GM12864 (cell line): Measurements from ENCODE around the gene EML5.

Experiments
- DNase-seq: peaks from one replicate; pipeline ENCODE4 v3.0.0-alpha.2; 2011; ENCODE audit warnings: low read depth
- H3K4me3 ChIP-seq: 2 replicates; pipeline ENCODE4 v1.5.1; 2011; ENCODE audit warnings: mild to moderate bottlenecking, low read depth, low read length, control low read depth
- CTCF ChIP-seq: IDR thresholded peaks from 2 replicates; pipeline ENCODE4 v1.5.1; 2011; ENCODE audit warnings: low read depth, mild to moderate bottlenecking, moderate library complexity, low read length, control low read depth, inconsistent platforms; ENCODE audit errors: missing control alignments

The EML5 gene

GRCh38 chr14:88770736-88771135 lies 22.0 kb downstream of the EML5 start:
- TF ChIP-seq CTCF = no peak
- DNase-seq = no peak
- no peak overlapping the region for H3K4me3 ChIP-seq

GRCh38 chr14:88765130-88765529 lies 27.6 kb downstream of the EML5 start:
- no peak for DNase-seq
- TF ChIP-seq CTCF = no peak
- no peak overlapping the region for H3K4me3 ChIP-seq

GRCh38 chr14:88753873-88754272 lies 38.9 kb downstream of the EML5 start:
- no peak overlapping the region for H3K4me3 ChIP-seq
- DNase-seq = no peak
- no peak for TF ChIP-seq CTCF

- no peak for TF ChIP-seq CTCF
- no peak for DNase-seq
- H3K4me3 ChIP-seq = no peak overlapping the region
Measured at GRCh38 chr14:88750945-88751344, 41.8 kb downstream of the EML5 start.

- TF ChIP-seq CTCF = no peak
- no peak for DNase-seq
- no peak overlapping the region for H3K4me3 ChIP-seq
Measured at GRCh38 chr14:88750413-88750812, 42.3 kb downstream of the EML5 start.

- no peak for DNase-seq
- TF ChIP-seq CTCF = no peak
- H3K4me3 ChIP-seq = no peak overlapping the region
Measured at GRCh38 chr14:88749139-88749538, 43.6 kb downstream of the EML5 start.

- no peak for TF ChIP-seq CTCF
- DNase-seq = no peak
- H3K4me3 ChIP-seq = no peak overlapping the region
Measured at GRCh38 chr14:88748288-88748687, 44.5 kb downstream of the EML5 start.
